Measurements from ENCODE around the gene FCRLA.
"Not testable (repeated sequence)": the region's sequence is repeated elsewhere in the genome, so short reads cannot be mapped to it uniquely, and the experiment has no call there.

FCRLA gene

DNA sequence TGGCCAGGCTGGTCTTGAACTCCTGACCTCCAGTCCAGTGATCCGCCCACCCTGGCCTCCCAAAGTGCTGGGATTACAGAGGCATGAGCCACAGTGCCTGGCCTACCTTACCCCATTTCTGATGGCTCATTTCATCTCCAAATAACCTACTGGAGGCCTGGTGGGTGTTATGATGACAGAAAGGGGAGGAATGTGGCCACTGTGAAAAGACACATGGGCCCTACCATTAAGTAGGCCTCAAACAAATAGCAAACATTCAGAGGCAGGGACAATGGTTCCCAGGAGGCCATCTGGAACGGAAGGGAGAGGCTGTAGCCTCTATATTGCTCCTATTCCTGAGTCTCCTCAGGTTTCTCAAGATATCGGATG, 932 bp upstream of the FCRLA start:
- DNase-seq: no peak

DNA sequence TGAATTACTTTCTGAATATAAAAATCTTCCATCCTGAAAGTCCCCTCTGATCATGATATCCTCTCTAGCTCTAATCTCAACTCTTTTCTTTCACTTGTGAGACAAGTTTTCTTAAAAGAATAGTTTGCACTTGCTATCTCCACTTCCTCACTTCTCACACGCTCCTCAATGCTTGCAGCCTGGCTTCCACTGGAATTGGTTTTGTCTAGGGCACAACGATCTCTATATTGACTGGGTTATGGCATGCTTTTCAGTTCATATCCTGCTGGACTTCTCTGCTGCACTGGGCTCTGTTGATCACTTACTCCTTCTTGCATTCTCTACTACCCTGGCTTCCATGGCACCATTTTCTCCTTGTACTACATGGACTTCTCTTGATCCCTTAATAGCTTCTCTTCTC, 474 bp downstream of the FCRLA start:
- DNase-seq: no peak

DNA sequence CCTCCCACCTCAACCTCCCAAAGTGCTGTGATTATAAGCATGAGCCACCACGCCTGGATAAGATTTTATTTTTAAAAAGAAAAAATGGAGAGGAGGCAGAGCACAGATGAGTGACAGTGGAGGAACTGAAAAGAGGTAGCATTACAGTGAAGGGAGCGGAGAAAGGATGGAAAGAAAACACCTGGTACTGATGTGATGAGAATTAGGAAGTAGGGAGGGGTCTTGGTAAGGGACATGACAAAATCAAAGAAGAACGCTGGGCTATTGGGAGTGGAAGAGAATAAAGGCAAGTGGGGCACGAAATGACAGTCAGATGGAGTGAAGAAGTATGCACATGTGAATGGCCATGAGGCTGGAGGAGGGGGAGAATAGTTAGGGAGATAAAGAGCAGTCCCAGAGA, 2.3 kb downstream of the FCRLA start:
- DNase-seq: no peak

DNA sequence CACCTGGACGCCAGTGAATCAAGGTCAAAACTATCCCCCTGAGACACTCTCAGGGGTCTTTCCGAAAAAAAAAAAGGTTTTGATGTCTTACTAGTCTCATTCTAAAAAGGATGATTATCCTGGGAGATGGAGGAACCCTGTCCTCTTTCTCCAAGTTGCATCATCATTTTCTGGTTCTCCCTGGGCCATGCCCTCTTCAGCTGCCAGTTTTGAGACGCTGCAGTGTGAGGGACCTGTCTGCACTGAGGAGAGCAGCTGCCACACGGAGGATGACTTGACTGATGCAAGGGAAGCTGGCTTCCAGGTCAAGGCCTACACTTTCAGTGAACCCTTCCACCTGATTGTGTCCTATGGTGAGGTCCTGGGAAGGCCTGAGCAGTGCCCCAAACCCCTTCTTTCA, 3.5 kb downstream of the FCRLA start:
- no peak for DNase-seq

DNA sequence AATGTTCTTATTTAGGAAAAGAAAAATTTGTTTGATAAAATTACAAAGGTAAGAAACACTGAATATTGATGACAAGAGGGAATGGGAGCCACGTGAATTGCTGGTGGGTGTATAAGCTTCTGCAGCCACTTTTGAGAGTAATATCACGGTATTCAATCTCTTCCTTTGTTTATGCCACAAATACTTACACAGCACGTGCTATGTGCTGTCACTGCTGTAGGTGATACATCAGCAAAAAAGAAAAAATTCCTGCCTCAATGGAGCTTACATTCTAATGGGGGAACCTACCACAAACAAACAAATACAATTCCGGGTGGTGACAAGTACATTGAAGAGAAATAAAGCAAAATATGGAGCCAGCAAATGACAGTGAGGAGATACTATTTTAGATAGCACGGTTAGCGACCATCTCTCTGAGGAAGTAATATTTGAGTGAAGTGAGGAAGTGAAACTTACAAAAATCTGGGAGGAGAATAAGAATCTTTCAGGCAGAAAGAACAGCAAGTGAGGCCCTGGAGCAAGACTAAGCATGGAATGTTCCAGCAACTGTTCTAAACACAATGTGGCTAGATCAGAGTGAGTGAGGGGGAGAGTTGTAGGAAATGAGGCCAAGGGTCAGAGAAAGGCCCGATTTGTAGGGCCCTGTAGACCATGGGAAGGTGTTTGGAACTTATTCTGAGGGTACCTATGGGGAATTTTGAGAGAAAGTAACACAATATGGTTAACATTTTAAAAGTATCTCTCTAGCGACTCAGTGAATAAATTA, 11.7 kb downstream of the FCRLA start:
- DNase-seq: no peak

DNA sequence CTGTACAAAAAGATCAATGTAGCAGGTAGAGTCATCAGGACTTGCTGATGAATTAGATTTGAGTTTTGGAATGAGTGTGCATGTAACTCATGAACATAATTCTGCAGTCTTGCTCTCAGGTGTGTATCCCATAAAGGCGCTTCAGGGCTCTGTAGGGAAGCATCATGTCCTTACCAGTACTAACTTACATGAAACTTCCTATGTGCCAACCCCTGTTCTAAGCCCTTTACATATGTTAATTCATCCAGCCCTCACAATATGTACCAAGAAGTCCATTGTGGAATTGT, 12.2 kb downstream of the FCRLA start:
- DNase-seq: no peak

DNA sequence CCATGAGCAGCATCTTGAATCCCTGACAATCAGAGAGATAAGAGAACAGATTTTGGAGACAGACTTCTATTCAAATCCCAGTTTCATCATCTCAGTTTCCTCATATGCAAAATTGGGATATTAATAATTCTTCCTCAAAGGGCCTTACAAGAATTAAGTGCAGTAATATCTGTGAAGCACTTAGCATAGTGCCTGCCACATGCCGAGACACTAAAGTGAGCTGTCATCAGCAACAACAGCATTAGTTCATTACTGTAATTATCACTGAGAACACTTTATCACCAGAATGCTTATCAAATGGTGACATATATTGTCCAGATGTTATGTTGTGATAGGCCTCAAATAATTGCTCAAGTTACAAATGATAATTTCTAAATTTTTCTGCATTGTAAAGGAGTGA, 13.4 kb downstream of the FCRLA start:
- DNase-seq: no peak

DNA sequence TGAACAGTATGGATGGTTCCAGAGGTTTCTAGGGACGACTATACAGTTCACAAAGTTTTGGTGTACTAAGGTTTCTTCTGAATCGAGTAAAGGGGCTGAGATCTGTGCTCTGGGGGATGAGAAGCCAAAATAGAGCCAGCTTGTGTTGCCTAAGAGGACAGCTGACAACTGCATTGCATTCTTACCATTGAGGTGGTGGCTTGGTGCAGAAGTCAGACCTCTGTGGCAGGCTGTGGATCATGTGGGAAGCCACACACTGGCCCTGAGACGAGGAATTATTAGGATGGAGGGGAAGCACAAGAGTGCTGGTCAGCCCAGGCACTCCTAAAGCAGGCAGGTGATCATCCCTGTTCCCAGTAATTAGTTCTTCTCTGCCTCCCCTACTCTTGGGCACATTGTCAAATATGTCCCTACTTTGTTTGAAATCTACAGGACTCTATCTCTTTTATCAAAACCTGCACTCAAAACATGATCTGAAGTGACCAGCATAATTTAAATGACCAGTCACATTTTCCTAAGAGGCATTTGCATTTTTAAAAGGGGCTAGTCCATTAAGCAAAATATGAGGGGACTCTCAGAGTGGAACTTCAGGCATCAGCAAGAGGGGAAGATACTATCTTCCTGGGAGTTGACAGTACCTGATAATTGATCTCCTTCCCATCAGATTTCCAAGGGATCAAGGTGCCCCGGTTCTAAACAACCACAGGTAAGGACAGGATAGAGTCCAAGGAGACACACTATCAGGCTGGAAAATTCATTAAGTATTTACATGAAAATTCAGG, 14.1 kb downstream of the FCRLA start, which contains the start of gene FCRLB:
Gene FCRLB (plus strand): TSS at position 589 of the 782 bp plus-strand sequence. CDS start 1,129 bp downstream, outside the sequence.
- no peak for DNase-seq

DNA sequence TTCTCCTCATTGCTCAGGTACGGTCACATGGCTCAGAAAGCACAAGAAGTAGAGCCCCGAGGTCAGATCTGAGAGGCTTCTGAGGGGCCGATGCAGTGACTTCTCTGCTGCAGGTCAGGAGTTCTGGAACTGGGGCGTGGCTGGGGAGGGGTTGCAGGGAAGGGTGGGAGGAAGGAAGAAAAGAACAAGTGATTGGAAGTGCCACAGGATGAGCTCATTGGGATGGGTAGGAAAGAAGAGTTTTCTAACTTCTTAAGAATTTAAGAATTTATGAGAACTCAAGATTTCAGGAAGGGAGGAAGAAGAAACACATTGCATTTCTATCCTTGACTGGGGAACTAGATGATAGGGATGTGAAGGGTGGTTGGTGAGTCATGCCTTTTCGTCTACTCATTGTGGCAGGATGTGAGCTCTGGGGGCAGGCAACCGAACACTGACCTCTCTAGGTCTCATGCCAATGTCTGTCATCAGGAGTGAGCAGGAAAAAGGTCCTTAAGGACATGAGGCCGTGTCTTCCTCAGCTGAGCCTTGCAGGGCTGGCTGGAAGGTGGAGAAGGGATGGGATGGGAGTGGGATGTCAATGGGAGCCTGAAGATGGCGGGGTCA, 14.8 kb downstream of the FCRLA start:
- no peak for DNase-seq

DNA sequence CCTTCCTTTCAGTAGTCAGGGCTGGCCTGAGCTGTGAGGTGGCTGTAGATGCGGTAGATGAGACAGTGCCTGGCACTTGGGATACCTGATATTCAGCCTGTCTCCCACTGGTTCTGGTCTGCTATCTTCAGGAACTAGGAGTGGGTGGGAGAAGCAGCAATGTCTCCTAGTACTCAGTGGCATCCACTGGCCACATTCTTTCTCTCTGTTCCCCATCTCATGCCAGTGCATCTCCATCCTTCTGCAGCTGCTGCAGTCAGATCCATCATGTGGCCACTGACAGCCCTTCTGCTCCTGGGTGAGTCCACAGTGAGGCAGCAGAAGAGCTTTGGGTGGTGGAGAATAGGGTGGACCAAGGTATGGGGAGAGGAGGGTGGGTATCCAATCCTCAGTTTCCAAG, 15.4 kb downstream of the FCRLA start:
- DNase-seq: no peak

DNA sequence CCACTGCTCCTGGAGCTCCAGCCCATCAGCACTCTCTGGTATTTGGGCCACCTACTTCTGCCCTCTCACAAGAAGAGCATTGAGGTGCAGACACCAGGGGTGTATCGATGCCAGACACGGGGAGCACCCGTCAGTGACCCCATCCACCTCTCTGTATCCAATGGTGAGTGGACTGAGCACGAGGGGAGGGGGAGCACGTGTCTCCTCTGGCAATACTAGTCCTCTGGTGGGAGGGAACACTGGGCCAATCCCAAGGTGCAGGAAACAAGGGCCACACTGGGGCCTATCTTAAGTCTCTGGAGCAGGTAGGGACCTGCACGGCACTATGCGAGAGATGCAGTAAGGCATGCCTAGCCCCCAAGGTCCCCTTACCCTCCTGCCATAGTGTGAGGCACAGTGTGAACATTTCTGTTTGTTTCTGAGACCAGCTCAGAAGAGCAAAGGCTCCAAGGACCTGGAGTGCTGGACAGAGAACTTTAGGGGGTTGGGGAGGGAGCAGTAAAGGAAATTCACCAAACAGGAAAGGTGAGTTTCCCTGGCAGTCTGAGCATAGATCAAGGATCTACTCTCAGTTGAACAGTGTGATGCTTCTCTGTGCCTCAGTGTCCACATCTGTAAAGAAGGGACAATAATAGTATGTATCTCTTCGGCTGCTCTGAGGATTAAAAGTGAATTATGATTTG, 16.6 kb downstream of the FCRLA start:
- DNase-seq: no peak

DNA sequence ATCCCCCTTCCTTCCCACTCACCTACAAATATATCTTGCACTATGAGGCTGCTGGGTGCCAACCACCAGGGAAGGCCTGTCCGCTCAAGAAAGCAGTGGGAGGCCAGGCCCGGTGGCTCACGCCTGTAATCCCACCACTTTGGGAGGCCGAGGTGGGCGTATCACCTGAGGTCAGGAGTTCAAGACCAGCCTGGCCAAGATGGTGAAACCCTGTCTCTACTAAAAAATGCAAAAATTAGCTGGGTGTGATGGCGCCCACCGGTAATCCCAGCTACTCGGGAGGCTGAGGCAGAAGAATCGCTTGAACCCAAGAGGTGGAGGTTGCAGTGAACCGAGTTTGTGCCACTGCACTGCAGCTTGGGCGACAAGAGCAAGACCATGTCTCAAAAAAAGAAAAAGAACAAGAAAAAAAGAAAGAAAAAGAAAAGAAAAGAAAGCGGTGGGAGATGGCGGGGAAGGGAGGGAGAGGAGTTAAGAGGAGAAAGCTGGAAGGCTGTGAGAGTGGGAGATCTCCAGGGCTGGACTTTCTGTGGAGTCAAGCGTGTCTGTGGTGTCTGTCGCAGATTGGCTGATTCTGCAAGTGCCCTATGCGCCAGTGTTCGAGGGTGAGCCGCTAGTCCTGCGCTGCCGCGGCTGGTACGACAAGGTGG, 18.4 kb downstream of the FCRLA start:
- not testable (repeated sequence) for DNase-seq

DNA sequence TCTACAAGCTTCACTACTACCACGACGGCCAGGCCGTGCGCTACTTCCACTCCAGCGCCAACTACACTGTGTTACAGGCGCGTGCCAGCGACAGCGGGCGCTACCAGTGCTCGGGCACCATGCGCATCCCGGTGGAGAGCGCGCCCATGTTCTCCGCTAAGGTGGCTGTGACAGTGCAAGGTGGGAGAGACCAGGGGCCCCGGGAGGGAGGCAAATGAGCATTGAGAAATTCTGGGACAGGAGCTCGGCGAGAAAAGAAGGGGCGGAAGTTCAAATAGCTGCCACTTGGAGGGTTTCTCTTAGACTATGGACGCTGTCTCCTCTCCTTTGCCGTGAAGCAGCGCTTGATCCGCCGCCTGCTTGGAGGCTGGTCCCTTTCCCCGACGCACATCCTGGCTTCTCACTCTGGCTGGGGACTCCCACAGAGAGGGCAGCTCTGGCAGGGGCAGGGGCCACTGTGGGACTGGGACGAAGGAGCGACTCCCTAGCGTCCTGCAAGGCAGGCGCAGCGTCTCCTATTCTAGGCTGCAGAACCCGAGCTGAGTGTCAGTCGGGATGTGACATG, 19.0 kb downstream of the FCRLA start:
- peak; percentile 12 to 37 for DNase-seq

DNA sequence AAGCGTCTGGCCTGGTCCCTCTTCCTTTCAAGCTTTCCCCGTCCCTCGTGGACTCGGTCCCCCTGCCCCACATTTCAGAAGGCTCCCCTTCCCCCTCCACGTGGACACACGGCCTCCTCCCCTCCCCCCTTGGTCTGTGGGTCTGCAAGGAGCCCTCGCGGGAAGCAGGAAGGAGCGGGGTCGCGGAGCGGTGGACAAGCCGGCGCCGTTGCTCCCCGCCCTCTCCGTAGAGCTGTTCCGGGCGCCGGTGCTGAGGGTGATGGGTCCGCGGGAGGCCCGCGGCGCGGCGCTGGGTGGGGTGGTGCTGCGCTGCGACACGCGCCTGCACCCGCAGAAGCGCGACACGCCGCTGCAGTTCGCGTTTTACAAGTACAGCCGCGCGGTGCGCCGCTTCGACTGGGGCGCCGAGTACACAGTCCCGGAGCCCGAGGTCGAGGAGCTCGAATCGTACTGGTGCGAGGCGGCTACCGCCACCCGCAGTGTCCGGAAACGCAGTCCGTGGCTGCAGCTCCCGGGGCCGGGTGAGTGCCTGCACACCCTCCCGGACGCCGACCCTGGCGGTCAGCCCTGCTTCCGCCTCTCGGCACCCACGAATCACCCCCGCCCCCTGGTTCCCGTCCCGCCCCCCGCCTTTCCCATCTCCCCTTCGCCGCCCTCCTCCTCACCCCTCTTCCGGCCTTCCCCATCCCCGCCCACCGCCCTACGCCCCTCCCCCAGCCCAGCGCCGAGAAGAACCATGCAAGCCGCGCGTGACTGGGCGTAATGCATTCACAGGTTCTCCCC, 19.6 kb downstream of the FCRLA start:
- DNase-seq: peak; percentile 56 to 59

DNA sequence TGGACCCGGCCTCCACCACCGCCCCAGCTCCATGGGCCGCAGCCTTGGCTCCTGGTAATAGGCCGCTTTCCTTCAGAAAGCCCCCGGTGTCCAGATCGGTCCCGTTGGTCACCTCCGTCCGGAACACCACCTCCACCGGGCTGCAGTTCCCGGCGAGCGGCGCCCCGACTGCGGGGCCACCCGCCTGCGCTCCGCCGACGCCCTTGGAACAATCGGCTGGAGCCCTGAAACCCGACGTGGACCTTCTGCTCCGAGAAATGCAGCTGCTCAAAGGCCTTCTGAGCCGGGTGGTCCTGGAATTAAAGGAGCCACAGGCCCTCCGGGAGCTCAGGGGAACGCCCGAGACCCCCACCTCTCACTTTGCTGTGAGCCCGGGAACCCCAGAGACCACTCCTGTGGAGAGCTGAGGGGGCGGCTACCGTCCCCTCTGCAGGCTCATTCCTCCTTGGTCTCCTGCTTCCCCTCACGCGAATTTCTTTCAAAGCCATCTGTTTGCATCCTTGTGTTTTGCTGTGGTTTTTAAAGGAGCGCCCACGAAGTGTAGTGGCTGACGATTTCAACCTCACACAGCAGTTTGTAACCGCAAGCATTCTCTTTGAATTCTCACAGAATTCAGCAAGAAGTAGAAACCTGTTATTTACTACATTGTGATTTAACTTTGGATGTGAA, 20.4 kb downstream of the FCRLA start:
- no peak for DNase-seq

DNA sequence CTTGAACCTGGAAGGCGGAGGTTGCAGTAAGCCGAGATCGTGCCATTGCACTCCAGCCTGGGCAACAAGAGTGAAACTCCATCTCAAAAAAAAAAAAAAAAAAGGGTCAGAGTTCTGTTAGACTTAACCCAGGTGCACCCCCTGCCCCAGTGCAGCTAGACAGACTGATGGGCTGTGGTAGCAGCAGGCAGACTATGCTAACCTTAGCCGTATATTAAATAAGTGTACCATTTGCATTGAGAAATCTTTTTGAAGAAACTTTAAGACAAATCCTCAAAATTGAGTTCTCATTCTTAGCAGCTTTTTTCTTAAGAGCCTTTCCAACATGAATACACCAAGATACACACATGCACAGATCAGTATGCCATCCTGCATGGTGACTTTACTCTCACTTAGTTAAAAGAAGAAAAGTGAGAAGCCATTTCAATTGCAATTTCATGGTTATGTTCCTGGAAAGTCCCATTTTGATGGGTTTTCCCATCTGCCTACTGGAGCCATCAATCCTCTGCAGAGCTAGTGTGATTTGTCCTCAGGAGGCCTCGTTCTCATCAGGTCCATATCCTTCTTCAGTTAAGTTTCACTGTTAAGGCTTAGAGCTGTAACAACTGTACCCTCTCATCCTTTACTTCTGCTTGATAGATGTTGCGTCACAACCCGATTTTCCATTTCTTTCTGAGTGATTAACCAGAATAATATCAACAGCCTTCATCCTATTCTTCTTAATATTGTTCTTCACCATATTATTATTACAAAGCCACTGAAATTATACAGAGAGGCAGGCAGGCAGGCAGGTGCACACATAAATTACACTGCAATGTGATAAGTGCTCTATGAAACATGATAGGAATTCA, 21.6 kb downstream of the FCRLA start:
- no peak for DNase-seq

DNA sequence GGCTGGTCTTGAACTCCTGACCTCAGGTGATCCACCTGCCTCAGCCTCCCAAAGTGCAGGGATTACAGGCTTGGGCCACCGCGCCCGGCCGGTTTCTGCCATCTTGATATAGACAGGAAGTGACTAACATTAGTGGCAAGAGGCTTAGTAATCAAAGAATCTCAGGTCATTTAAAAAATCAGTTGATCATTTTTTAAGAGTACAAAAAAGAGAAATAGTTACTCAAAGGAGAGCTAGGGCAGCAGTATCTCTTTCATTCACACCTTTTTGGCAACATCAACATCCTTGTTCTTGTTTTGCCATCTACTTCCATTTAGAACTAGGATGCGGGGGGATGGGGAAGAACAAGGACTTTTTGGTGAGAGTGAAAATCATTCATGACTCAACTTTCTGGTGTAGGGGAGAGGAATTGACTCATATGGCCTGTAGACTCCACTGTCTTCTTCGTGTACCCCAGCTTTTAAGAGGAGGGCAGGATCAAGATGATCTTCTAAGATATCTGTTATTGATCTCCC, 23.1 kb downstream of the FCRLA start:
- no peak for DNase-seq

DNA sequence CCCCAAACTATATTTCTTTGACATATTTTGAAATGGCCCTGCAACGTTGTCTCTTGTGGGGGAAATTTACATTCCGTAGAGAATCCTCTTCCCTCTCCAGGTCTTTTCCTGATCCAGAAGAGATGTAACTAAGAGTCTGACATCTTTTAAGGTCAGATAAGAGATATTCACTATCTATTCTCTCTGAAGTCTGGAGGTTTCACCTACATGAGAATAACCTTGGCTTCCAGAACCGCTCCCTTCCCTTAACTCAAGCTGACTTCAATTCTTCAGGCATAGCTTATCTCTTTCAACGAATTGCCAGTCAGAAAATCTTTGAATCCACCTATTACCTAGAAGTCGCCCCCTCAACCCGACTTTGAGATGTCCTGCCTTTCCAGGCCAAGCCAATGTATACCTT, 24.2 kb downstream of the FCRLA start:
- no peak for DNase-seq

DNA sequence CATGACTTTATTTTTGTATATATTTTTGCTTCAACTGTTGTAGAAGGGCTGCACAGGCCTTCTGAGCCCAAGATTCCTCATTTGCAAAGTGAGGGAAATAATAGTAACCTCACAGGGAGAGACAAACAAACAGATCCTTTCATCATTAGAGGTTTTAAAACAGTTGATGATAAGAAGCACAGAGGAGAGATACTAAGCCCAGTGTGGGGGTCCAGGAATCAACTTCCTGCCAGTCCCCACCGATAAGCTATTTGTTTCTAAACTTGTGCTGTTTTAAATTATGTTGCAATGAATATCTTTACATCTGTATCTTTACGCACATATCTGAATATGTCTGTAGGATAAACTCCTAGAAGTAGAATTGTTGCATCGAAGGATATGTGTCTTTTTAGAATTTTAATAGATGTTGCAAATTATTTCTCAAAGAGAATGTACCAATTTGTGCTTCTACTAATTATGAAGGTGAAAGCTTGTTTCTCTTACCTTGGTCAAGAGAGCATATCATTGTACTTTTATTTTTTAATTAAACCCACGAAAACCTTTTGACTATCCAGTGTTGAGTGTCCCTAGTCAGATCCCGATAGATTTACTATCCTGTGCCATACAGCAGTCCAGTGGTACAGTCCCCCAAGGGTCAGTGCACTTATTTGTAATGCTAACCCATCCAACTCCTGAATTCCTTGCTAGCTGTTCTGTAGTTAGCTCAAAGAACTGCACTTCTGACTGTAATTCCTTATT, 25.1 kb downstream of the FCRLA start:
- no peak for DNase-seq
